Spleen (tissue), 7 donors: Measurements from ENCODE around the gene PCBP3.

Experiments used
- POLR2A ChIP-seq, 3 donors: fragments of 450-650 bp; IDR thresholded peaks; one replicate each; pipeline ENCODE4 v1.5.1; 2017; ENCODE audit warnings: antibody characterized with exemption in 3 of 3, mild to moderate bottlenecking in 1 of 3
- POLR2AphosphoS5 ChIP-seq, 3 donors: sonication (generic); formaldehyde crosslinking; IDR thresholded peaks; one replicate each; pipeline ENCODE4 v1.5.1; 2017; ENCODE audit warnings: antibody characterized with exemption in 3 of 3
- TF ChIP-seq, protein P1 (sequence below), 11 experiments: fragments of 200-600 bp in 7 of 11; fragments of 450-650 bp in 4 of 11; sonication (generic) in 4 of 11; IDR thresholded peaks in 8 of 11; conservative IDR thresholded peaks in 3 of 11; 1 replicate in 7 of 11; 2 replicates in 4 of 11; pipeline versions ENCODE4 v1.4.0 to v1.8.0; 2016 to 2021; ENCODE audit warnings: antibody characterized with exemption in 11 of 11, inconsistent platforms in 4 of 11, mild to moderate bottlenecking in 1 of 11
- donor health status: DM: no; HTN: no; CAD: no; lungs with moderate emphysema.
- donor health status: DM: no; HTN: no; CAD: no.
- donor health status: DM: no; HTN: no; CAD: no.

DNA sequence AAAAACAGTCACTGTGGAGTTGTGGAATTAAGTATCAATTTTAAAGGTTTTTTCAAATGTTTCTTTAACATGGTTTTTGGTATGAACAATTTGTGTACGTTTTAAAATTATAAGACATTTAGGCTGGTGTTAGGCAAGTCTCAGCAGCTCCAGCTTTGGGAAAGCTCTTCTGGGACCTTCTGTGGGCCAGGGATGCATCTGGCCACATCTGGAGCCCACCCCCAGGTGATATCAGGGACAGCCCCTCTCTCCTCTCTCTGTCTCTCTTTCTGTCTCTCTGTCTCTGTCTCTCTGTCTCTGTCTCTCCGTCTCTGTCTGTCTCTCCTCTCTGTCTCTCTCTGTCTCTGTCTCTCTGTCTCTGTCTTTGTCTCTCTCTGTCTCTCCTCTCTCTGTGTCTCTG lies 336.7 kb downstream of the PCBP3 start:
- TF ChIP-seq, protein P1, sequence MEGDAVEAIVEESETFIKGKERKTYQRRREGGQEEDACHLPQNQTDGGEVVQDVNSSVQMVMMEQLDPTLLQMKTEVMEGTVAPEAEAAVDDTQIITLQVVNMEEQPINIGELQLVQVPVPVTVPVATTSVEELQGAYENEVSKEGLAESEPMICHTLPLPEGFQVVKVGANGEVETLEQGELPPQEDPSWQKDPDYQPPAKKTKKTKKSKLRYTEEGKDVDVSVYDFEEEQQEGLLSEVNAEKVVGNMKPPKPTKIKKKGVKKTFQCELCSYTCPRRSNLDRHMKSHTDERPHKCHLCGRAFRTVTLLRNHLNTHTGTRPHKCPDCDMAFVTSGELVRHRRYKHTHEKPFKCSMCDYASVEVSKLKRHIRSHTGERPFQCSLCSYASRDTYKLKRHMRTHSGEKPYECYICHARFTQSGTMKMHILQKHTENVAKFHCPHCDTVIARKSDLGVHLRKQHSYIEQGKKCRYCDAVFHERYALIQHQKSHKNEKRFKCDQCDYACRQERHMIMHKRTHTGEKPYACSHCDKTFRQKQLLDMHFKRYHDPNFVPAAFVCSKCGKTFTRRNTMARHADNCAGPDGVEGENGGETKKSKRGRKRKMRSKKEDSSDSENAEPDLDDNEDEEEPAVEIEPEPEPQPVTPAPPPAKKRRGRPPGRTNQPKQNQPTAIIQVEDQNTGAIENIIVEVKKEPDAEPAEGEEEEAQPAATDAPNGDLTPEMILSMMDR (IDR thresholded peaks at IDR 0.05 in 8 of 11, conservative IDR thresholded peaks at IDR 0.05 in 3 of 11) = no peak
- no peak for TF ChIP-seq POLR2A (IDR thresholded peaks at IDR 0.05)
- no peak for TF ChIP-seq POLR2AphosphoS5 (IDR thresholded peaks at IDR 0.05)
